HG03520 (cell line): ENCODE data around the gene AGPAT2.
A peak's percentile ranks its signal among the peaks of the same experiment; 100 is the strongest.

Experiments
- ATAC-seq: cut with Tn5 transposase; IDR thresholded peaks from one replicate; pipeline ENCODE4 v1.9.1; 2021; ENCODE audit warnings: mild to moderate bottlenecking, moderate library complexity; ENCODE audit not compliant: unreplicated experiment

The AGPAT2 gene

GRCh38 chr9:136703276-136703860, 16.1 kb upstream of the AGPAT2 start:
- no peak for ATAC-seq

GRCh38 chr9:136701668-136702053, 14.4 kb upstream of the AGPAT2 start:
- ATAC-seq = no peak

DNA sequence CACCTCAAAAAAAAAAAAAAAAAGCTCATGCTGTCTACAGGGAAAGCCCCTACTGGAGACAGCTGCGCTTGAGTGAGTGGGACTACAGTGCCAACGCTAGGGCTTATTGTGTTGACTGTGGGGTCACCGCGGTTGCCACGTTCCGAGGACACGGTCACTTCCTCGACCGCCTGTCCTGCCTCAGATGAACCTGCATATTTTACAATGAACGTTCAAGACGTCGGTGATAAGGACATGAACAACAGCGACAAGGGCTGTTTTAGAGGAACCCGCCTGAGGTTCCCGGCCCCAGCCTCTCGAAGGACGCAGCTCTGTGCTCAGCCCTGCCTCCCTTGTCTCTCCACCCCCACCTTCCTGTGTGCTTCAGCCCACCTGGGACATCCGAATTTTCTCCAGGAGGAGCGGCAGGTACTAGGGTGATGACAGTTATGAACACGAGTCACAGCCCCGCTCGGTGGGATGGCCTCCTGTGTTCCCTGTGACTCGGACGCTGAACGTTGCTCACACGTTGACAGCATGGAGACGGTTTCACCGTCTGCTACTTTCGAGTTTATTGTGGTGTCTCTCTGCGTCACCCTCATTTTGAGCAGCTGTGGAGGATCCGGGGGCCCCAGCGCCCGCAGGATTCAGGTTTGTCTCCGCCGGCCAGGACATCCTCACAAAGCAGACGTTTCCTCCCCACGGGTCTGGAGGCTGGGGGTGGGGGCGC, 13.9 kb upstream of the AGPAT2 start:
- ATAC-seq = peak; percentile 69

- no peak for ATAC-seq
These were observed 13.0 kb upstream of the AGPAT2 start for GRCh38 chr9:136700304-136700703.

GRCh38 chr9:136698635-136699246, 11.5 kb upstream of the AGPAT2 start:
- ATAC-seq = no peak

DNA sequence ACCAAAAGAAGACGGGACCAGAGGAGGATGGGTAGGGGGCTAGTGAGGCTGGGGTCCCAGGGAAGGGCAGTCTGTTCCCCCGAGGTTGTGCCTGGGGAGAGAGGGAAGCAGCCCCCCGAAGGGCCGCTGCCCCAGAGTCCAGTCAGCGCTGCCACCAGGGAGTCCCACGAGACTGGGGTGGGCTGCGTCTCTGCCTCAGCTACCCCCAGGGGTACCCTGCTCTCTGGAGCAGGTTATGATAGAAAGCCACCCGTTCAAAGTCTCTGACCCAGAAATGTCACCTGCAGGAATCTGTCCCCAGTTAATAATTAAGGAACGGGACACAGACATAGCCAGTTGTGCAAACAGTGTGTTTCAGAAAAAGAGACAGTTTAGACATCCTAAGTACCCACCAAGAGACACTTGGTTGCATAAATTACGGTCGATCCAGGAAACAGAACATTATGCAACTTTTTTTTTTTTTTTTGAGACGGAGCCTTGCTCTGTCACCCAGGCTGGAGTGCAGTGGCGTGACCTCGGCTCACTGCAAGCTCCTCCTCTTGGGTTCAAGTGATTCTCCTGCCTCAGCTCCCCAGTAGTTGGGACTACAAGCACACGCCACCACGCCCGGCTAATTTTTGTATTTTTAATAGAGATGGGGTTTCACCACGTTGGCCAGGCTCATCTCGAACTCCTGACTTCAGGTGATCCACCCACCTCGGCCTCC, 10.7 kb upstream of the AGPAT2 start:
- ATAC-seq = no peak

DNA sequence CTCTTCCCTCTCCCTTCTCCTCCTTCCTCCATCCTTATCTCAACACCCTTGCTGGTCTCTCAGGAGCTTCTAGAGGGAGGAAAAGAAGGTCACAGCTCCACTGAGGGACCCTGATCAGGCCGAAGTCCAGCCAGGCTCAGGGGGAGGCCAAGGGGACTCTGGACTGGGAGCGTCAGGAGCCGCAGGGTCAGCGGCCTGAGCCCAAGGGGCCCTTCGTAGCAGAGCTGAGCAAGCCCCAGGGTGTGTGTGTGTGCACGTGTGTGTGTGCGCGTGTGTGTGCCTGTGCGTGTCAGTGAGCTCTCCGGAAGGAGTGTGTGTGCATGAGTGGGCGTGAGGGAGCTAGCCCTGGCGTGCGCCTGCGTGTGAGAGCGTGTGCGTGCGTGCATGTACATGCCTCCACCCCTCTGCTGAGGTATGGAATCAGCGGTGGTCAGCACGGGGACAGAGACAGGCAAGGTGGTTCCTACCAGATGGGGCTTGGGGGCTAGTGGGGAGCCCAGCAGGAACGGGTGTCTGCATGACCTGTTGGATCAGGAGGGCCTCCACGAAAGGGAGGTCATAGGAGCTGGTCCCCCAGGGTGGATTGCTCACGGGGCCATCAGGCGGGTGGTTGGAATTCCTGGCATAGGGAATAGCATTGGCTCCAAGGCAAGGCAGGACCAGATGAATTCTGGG, 10.0 kb upstream of the AGPAT2 start:
- no peak for ATAC-seq

DNA sequence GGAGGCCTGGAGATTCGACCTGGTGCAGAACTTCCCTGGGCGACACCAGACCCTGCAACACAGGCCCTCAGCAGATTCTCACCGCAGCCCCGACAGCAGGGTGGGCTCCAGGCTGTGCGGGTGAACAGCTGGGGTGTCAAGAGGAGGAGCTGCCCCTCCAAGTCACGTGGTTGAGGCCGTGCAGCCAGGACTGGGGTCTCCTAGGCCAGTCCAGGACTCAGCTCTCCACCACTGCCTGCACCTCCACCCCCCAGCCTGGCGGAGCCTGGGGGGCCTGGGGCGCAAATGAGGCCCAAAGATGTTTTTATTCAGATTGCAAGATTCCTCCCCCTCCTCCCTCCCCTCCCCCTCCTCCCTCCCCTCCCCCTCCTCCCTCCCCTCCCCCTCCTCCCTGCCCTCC, 9.2 kb upstream of the AGPAT2 start:
- ATAC-seq = no peak

- ATAC-seq = no peak
These were observed 8.7 kb upstream of the AGPAT2 start for GRCh38 chr9:136695955-136696354.

DNA sequence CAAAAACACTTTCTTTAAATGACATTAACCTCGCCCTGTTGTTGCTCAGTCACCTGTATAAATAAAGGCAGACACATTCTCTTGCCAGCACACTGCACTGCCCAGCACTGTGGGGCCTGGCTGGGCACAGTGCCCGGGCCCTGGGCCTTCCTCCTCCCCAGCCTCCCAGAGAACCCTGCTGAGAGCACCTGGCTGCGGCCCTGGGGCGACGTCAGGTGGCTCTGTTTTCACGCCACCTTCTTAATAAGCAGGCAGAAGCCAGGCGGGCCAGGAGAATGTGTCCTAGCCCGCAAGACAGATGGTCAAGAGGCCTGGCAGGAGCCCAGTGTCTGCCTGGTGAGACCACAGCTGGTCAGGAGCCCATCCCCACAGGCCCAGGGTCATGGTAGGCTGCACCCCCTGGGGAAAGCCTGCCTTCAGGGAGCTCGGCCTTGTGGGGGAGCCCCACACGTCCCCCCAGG, 8.2 kb upstream of the AGPAT2 start:
- ATAC-seq = no peak

GRCh38 chr9:136694872-136695247, 7.6 kb upstream of the AGPAT2 start:
- no peak for ATAC-seq

- no peak for ATAC-seq
These were observed 7.1 kb upstream of the AGPAT2 start for GRCh38 chr9:136694163-136694871.

GRCh38 chr9:136693490-136694162, 6.4 kb upstream of the AGPAT2 start:
- no peak for ATAC-seq

DNA sequence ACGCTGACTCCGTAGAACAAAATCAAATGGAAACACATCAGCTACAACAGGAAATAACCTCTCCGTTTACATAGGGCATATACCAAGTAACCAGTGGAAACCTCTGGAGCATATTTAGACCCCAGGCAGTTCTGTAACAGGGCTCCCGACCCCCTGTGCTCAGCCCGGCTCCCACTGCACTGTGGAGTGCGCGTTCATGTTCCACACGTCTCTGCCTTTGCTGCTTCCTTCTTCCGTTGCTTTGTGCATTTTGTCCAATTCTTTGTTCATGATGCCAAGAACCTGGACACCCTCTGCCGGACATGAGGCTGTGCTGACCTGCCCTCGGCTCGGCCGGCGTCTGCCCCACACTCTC, 5.9 kb upstream of the AGPAT2 start:
- ATAC-seq = no peak

DNA sequence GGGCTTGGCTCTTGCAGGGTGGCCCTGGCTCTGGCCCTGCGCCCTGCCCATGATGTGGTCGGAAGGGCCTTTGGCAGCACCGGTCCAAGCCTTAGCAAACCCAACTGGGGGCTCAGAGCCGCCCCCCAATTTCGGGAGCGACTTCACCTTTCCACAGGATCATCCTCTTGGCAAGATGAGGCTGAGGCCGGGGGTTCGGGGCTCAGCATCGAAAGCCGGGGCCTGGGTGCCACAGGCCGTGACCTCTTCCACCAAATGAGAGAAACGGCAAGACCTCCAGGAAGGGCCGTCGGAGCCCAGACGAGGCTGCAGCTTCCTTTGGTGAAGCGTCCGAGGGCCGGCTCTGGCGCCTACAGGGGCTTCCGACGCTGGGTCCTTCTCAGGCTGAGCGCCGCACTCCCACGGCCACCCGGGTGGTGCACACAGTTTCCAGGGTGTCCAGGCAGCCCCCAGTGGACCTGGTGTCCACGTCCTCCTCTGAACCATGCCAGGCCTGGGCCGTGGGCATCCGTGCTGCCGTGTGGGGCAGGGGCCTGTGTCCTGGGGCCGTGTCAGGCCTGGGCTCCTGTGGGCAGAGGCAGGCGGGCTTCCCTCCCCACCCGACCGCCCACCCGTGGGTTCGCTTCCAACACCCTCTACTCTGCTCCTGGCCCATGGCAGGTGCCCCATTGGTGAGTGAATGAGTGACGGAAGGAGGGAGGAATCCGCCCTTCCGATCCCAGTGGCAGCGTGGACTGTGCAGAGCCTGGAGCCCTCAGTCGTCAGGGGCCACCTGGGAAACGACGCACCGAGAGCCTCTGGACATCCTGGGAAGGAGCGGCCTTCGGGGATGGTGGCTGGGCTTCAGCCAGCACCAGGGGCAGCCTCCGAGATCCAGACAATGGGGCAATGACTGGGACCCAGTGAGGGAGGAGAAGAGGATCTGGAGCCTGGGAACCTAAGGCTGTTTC, 5.2 kb upstream of the AGPAT2 start:
- ATAC-seq = no peak

GRCh38 chr9:136691316-136692184, 4.3 kb upstream of the AGPAT2 start:
- ATAC-seq = no peak

DNA sequence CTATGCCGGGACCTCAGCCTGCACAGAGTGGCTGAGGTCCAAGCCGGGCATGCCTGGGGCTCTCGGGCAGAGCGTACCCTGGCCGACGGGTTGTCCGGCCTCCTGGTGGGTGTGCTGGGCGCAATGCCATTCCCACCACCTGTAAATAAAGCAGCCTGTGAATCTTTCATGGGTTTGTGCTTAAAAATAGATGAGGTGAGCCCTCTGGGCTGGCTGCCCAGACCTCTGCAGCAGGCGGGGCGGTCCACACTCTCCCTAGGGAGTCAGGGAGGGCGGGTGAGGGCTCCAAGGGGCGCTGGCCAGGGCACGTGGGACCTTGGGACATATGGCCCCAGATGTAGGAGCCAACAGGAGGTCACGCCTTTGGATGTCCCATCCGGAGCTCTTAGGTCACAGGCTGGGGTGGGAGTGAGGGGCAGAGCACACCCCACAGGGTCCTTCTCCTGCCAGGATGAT, 3.6 kb upstream of the AGPAT2 start:
- ATAC-seq = no peak
